Keratinocyte (primary cell): Measurements from ENCODE around the gene ENKD1. TPM values are rescaled to one million over a fixed set of nuclear protein-coding genes. Genes with fewer than 3 reads are reported as not detected.

Experiments used
- DNase-seq: peaks from one replicate; pipeline ENCODE4 v3.0.0-alpha.2; 2011; ENCODE audit warnings: low read depth, missing footprints, low spot score
- FAIRE-seq: peaks from 2 replicates; lab custom pipeline; 2011; peaks lifted over from hg19 to GRCh38; lab: Jason Lieb, UNC
- H2AFZ ChIP-seq: 2 replicates; pipeline ENCODE4 v1.6.0; 2012; ENCODE audit warnings: low read length, control low read depth, inconsistent platforms; ENCODE audit not compliant: control insufficient read depth
- H3K27ac ChIP-seq: 2 replicates; pipeline ENCODE4 v1.5.1; 2011; ENCODE audit warnings: low read length; ENCODE audit not compliant: control insufficient read depth, insufficient read depth
- H3K27me3 ChIP-seq: 3 replicates; pipeline ENCODE4 v1.6.0; 2011; ENCODE audit warnings: low read length; ENCODE audit not compliant: control insufficient read depth, insufficient read depth; ENCODE audit errors: extremely low read depth
- H3K36me3 ChIP-seq, 2 experiments: 2 replicates in 1 of 2; 3 replicates in 1 of 2; pipeline ENCODE4 v1.5.1; 2011; ENCODE audit warnings: low read length in 2 of 2, mild to moderate bottlenecking in 1 of 2; ENCODE audit not compliant: control insufficient read depth in 2 of 2, insufficient read depth in 2 of 2; ENCODE audit errors: extremely low read depth in 1 of 2
- H3K4me1 ChIP-seq: 3 replicates; pipeline ENCODE4 v1.5.1; 2011; ENCODE audit warnings: low read length; ENCODE audit not compliant: control insufficient read depth, insufficient read depth; ENCODE audit errors: extremely low read depth
- H3K4me2 ChIP-seq: 3 replicates; pipeline ENCODE4 v1.6.0; 2011; ENCODE audit warnings: low read depth, low read length; ENCODE audit not compliant: control insufficient read depth, insufficient read depth; ENCODE audit errors: extremely low read depth
- H3K4me3 ChIP-seq, 3 experiments: fragments of 200-600 bp in 1 of 3; sonication (generic) in 1 of 3; 2 replicates in 2 of 3; 3 replicates in 1 of 3; pipeline ENCODE4 v1.5.1; 2011 to 2016; ENCODE audit warnings: low read length in 3 of 3, mild to moderate bottlenecking in 3 of 3, control low read depth in 2 of 3, inconsistent platforms in 1 of 3, low read depth in 1 of 3, mixed read lengths in 1 of 3, mixed run types in 1 of 3, moderate library complexity in 1 of 3; ENCODE audit not compliant: control insufficient read depth in 2 of 3, insufficient read depth in 2 of 3; ENCODE audit errors: extremely low read depth in 1 of 3
- H3K79me2 ChIP-seq: 2 replicates; pipeline ENCODE4 v1.6.0; 2012; ENCODE audit warnings: low read length; ENCODE audit not compliant: control insufficient read depth, insufficient read depth
- H3K9ac ChIP-seq: 3 replicates; pipeline ENCODE4 v1.6.0; 2011; ENCODE audit warnings: low read length; ENCODE audit not compliant: control insufficient read depth, insufficient read depth; ENCODE audit errors: extremely low read depth
- H3K9me1 ChIP-seq: 3 replicates; pipeline ENCODE4 v1.6.0; 2011; ENCODE audit warnings: low read length; ENCODE audit not compliant: control insufficient read depth, insufficient read depth; ENCODE audit errors: extremely low read depth
- H3K9me3 ChIP-seq: 2 replicates; pipeline ENCODE4 v1.5.1; 2012; ENCODE audit warnings: low read depth, low read length; ENCODE audit not compliant: control insufficient read depth
- H4K20me1 ChIP-seq: 3 replicates; pipeline ENCODE4 v1.6.0; 2011; ENCODE audit warnings: low read length; ENCODE audit not compliant: control insufficient read depth, insufficient read depth; ENCODE audit errors: extremely low read depth
- EZH2 ChIP-seq: IDR thresholded peaks from one replicate; pipeline ENCODE4 v1.6.1; 2012; ENCODE audit warnings: inconsistent platforms, mild to moderate bottlenecking, low read length, moderate library complexity
- dilution Hi-C: fragments of 300-500 bp; cut with MboI; formaldehyde crosslinking; loops from one replicate; pipeline ENCODE4 v1.7.0; 2020; ENCODE audit warnings: low sequenced_read_pairs; ENCODE audit not compliant: extremely low pct_ligation_motif_present
- polyA plus RNA-seq, 5 experiments: library from polyadenylated mRNA; depleted of rRNA in 3 of 5; stranded (reverse) in 3 of 5; stranded (forward) in 1 of 5; unstranded in 1 of 5; fragments of >200 nt; gene quantifications; 1 replicate in 1 of 5; 2 replicates in 3 of 5; 3 replicates in 1 of 5; pipeline versions ENCODE4 v1.2.1 to v1.2.3, GENCODE V29; 2011 to 2012; ENCODE audit warnings: missing spikeins in 2 of 5, low read depth in 1 of 5, low replicate concordance in 1 of 5
- TF ChIP-seq, protein P1 (sequence below), 3 experiments: IDR thresholded peaks in 1 of 3; conservative IDR thresholded peaks in 1 of 3; optimal IDR thresholded peaks in 1 of 3; 2 replicates in 2 of 3; 3 replicates in 1 of 3; pipeline versions ENCODE3 to v1.5.1; 2011; ENCODE audit warnings: low read length in 3 of 3, mild to moderate bottlenecking in 3 of 3, moderate library complexity in 2 of 3, control low read depth in 1 of 3, inconsistent platforms in 1 of 3; ENCODE audit not compliant: insufficient read depth in 2 of 3; ENCODE audit errors: extremely low read depth in 1 of 3

ENKD1 gene
- polyA plus RNA-seq, 1 donor (not counting 4 experiments of a cell fraction or from before 2014, with no cell fraction given): 4.4 TPM

DNA sequence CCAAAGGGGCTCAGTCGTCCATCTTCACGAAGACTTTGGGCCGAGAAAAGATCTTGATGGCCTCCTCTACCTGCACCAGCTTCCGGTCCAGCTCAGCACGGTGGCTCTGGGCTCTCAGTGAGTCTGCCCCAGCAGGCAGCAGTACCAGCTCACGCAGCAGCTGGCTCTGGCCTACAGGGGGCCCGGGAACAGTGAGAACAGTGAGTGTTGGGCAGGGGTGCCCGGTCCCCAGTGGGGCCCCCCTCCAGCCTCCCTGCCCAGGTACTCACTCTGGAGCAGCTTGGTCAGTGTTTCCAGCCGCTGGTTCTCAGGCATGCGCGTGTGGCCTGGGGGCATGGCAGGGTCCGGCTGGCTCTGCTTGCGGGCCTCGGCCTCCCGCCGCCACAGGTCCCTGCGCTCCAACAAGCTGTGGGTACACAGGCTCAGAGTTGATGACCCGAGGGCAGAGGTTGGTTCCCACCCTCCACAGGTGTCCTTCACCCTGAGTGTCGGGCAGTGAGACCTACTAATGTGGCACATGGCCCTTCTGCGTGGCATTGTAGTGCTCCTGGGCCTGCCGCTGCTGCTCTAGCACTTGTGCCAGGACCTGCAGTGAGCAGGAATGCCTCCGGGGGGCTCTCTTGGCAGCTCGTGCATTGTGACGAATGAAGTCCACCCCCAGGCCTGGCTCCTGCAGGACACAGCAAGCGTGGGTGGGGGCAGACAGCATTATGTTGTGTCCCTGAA is 3.2 kb downstream of the ENKD1 start:
- no peak for TF ChIP-seq EZH2
- TF ChIP-seq, protein P1, sequence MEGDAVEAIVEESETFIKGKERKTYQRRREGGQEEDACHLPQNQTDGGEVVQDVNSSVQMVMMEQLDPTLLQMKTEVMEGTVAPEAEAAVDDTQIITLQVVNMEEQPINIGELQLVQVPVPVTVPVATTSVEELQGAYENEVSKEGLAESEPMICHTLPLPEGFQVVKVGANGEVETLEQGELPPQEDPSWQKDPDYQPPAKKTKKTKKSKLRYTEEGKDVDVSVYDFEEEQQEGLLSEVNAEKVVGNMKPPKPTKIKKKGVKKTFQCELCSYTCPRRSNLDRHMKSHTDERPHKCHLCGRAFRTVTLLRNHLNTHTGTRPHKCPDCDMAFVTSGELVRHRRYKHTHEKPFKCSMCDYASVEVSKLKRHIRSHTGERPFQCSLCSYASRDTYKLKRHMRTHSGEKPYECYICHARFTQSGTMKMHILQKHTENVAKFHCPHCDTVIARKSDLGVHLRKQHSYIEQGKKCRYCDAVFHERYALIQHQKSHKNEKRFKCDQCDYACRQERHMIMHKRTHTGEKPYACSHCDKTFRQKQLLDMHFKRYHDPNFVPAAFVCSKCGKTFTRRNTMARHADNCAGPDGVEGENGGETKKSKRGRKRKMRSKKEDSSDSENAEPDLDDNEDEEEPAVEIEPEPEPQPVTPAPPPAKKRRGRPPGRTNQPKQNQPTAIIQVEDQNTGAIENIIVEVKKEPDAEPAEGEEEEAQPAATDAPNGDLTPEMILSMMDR (optimal IDR thresholded peaks at IDR 0.05 in 1 of 3, IDR thresholded peaks at IDR 0.05 in 1 of 3, conservative IDR thresholded peaks at IDR 0.05 in 1 of 3; ENCODE audit: extremely low read depth in 1 of 3, insufficient read depth in 2 of 3, low read length in 3 of 3): peak in 1 of 3 experiments; percentile 25
- Histone ChIP-seq H3K27ac (no peak overlapping the region), H3K4me3 (no peak overlapping the region), H3K79me2 (peaks cover 12% of the 10 kb centered on the region), H3K9ac (no peak overlapping the region), H3K4me2 (no peak overlapping the region), H4K20me1 (no peaks in the 10 kb centered on the region), H3K4me1 (peaks cover 20% of the 10 kb centered on the region), H3K36me3 (peaks cover 1 to 9% of the 10 kb centered on the region in 2 experiments), H2AFZ (no peak overlapping the region), H3K27me3 (no peaks in the 10 kb centered on the region), H3K9me3 (no peaks in the 10 kb centered on the region), H3K9me1 (no peaks in the 10 kb centered on the region)
- FAIRE-seq (no peak), DNase-seq (no peak)
- dilution Hi-C loops: no loop called here

DNA sequence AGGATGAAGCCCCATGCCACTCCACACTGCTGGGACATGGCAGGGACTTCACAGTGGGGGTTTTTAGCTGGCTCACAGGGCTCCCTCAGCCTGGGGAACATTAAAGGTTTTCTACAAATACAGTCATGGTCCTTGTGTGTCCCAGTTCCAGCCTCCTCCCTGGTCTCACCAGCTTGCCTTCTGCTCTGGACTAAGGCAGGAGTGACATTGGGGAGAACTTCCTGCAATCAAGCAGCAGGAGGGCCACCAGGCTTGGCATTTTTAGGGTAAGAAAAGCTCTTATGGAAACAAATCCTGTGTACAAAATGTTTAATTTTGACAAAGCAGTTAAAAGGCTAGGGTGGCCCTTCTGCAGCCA is 3.9 kb downstream of the ENKD1 start:
- DNase-seq: no peak

More for the DNA sequence above, 3.9 kb downstream of the ENKD1 start:
- Histone ChIP-seq H3K4me3 (no peak overlapping the region), H3K4me2 (no peak overlapping the region), H3K27ac (no peak overlapping the region), H3K9me1 (no peaks in the 10 kb centered on the region), H3K4me1 (peaks cover 19% of the 10 kb centered on the region), H3K9ac (no peak overlapping the region), H3K9me3 (no peaks in the 10 kb centered on the region), H3K36me3 (peaks cover 1 to 9% of the 10 kb centered on the region in 2 experiments), H3K27me3 (no peaks in the 10 kb centered on the region), H2AFZ (no peak overlapping the region), H3K79me2 (peaks cover 12% of the 10 kb centered on the region), H4K20me1 (no peaks in the 10 kb centered on the region)
- TF ChIP-seq, protein P1 (optimal IDR thresholded peaks at IDR 0.05 in 1 of 3, IDR thresholded peaks at IDR 0.05 in 1 of 3, conservative IDR thresholded peaks at IDR 0.05 in 1 of 3; ENCODE audit: extremely low read depth in 1 of 3, insufficient read depth in 2 of 3, low read length in 3 of 3): no peak
- no peak for TF ChIP-seq EZH2
- no peak for FAIRE-seq
- dilution Hi-C loops: no loop called here
